Measurements from ENCODE around the gene YAE1.
"Not testable (repeated sequence)": the region's sequence is repeated elsewhere in the genome, so short reads cannot be mapped to it uniquely, and the experiment has no call there.

The YAE1 gene, protein sequence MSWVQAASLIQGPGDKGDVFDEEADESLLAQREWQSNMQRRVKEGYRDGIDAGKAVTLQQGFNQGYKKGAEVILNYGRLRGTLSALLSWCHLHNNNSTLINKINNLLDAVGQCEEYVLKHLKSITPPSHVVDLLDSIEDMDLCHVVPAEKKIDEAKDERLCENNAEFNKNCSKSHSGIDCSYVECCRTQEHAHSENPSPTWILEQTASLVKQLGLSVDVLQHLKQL

DNA sequence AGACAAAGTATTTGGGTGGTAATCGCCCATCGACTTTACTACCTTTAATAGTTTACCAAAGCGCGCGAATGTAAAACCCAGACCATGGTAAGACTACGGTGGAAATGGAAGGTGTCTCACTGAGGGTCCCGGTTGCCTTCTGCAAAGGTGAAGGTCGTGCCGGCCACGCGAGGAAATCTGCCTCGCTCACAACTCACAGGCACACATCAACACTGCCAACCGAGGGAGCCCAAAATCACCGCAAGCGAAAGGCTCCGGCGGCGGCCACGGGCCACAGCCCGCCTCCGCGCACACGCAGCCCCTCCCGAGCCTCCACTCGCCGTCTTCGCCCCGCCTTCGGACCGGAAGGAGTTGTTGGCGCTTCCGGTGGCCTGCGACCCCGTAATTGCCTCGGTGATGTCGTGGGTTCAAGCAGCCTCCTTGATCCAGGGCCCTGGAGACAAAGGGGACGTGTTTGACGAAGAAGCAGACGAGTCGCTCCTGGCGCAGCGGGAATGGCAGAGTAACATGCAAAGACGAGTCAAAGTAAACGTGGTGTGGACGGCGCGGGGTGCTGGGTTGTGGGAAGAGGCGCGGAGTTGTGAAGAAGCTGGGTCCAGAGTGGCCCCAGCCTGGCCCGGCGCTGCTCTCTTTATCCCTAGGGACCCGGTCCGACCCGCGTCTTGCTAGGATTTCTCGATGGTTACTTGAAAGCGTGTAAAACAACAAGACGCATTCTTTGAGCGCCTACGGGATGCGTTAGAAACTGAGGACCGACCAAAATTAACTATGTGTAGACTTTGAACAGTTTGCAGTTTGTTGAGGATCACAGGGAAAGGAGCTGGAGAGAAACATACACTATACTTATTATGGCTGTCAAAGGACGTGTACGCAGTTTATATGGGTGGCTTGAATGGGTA lies at the start of gene YAE1:
Gene YAE1 (plus strand): TSS at position 382 of the 899 bp plus-strand sequence. CDS start 15 bp downstream, at position 397.
- peak; percentile 65 for DNase-seq (ENCODE audit: low read depth)

DNA sequence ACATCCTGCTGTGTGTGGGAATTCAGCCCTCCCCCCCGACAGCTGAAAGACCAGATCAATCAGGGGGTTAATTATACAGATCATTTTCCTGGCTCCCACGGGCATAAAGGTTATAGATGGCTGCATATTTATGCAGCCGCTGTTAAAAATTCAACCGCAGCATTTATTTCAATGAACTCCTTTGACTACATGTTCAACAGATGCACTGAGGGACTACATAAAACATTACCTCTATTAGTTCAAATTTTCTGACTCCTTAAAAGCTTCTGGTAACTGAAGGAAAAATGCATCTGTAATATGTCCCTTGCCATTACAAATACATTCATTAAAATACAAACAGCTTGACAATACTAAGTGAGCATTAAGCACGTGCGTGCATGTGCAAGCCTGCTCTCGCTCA lies 49.7 kb upstream of the YAE1 start:
- no peak for DNase-seq (ENCODE audit: low read depth)

DNA sequence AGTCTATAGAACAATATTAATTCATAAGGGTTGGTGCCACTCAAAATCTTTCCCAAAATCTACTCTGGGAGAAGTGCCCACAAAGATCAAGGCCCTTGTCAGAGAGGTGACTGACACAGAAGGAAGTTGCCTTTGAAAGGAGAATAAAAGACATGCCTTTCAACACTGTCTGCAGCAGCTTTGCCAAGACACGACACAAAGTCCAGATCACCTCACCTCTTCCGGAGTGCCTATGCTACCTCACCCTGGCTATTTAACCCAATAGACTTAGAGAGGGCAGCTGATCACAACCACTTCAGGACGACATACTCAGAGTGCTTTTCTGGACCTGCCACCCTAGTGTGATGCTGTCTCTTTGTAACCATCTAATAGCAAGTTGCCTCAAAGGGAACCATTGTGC lies 49.0 kb upstream of the YAE1 start:
- DNase-seq (ENCODE audit: low read depth) = no peak

- DNase-seq (ENCODE audit: low read depth) = no peak
Observed at GRCh38 chr7:39525926-39526325, 40.3 kb upstream of the YAE1 start.

DNA sequence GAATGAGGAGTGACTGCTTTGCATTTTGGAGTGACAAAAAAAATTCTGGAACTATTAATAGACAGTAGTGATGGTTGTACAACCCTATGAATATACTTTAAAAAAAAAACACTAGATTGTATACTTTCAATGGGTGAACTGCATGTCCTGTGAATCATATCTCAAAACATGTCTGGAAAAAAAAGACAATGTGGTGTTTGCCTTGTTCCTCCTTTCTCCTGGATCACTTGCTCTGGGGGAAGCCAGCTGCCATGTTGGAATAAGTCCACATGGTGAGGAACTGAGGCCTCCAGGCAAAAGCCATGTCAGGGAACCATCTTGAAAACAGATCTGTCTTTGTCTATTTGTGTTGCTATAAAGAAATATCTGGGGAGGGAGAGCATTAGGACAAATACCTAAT lies 39.5 kb upstream of the YAE1 start:
- DNase-seq (ENCODE audit: low read depth) = no peak

GRCh38 chr7:39527296-39527695 lies 38.9 kb upstream of the YAE1 start:
- DNase-seq (ENCODE audit: low read depth) = no peak

GRCh38 chr7:39527951-39528350 lies 38.3 kb upstream of the YAE1 start:
- no peak for DNase-seq (ENCODE audit: low read depth)

GRCh38 chr7:39528849-39529248 lies 37.4 kb upstream of the YAE1 start:
- DNase-seq (ENCODE audit: low read depth) = no peak

DNA sequence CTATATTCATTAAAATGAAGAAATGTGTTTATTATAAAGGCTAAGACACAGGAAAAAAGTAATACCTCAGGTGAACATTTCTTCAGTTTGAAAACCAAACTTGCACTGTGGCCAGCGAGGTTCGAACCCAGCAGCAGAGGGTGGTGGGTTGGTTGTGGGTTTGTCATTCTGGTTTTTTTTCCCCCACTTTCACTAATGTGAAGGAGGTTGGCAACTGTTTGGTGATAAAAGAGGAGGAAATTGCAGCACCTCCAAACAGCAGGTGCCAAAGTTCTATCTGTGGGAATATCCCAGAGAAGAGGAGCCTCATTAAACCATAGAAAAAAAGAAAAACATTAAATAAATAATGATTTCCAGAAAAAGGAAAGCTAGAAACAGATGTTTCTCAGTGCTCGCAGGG lies 36.6 kb upstream of the YAE1 start:
- no peak for DNase-seq (ENCODE audit: low read depth)

- no peak for DNase-seq (ENCODE audit: low read depth)
Observed at GRCh38 chr7:39530971-39531370, 35.2 kb upstream of the YAE1 start.

DNA sequence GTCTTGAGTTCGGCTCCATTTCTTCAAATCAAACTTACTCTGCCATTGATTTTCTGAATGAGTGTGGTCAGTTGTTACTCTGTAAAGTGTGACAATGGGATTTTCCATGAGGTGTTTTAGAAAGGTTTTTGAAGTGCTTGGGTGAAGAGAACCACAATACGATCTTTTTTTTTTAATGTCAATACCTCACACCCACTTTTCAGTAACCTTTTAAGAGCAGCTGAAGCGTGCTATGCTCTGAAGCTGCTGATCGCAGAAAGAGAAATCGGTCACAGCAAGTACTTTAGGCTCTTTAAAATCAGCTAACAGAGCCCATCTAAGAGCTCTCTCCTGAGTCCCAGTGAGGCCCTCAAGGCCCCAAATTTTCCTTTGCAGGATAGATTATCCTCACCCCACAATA lies 34.4 kb upstream of the YAE1 start:
- DNase-seq (ENCODE audit: low read depth) = no peak

GRCh38 chr7:39532832-39533231 lies 33.4 kb upstream of the YAE1 start:
- no peak for DNase-seq (ENCODE audit: low read depth)

DNA sequence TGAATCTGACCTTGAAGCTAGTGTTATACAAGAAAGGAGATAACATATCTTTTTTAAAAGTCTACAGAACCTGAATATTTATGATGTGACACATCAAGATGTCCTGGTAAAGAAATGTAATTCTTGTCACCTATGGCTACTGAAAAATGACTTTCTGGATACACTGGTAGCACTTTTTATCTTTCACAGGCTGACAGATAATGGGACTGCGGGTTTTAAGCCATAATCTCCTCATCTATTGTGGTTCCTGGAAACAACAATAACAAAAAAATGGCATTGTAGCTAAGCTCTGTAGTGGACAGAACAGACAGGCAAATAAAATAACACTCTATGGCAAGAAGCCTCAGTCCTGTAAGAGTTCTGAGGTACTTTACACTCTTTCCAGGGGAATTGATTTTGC lies 31.6 kb upstream of the YAE1 start:
- no peak for DNase-seq (ENCODE audit: low read depth)

- DNase-seq (ENCODE audit: low read depth) = no peak
Observed at GRCh38 chr7:39535064-39535463, 31.1 kb upstream of the YAE1 start.

GRCh38 chr7:39535720-39536119 lies 30.5 kb upstream of the YAE1 start:
- no peak for DNase-seq (ENCODE audit: low read depth)

DNA sequence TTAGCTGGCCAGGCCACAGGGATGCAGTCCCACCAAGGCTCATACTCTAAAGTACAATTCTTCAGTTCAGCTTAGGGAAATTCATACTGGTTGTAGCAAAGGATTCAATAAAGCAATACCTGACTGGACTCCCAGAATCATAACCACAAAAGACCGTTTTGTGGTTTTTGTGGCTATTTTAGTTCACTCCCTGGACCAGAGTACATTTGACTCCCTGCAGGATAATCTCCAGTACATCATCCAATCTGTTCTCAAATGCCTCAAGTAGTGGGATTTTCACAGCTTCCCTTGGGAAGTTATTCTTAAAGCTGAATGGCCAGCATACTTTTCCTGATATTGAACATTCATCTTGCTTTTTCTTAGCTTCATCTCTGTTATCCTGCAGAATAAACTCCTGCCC lies 29.3 kb upstream of the YAE1 start:
- DNase-seq (ENCODE audit: low read depth) = no peak

GRCh38 chr7:39539816-39540215 lies 26.4 kb upstream of the YAE1 start:
- DNase-seq (ENCODE audit: low read depth) = no peak

- no peak for DNase-seq (ENCODE audit: low read depth)
Observed at GRCh38 chr7:39540320-39540719, 25.9 kb upstream of the YAE1 start.

- DNase-seq (ENCODE audit: low read depth) = no peak
Observed at GRCh38 chr7:39541511-39541910, 24.7 kb upstream of the YAE1 start.

DNA sequence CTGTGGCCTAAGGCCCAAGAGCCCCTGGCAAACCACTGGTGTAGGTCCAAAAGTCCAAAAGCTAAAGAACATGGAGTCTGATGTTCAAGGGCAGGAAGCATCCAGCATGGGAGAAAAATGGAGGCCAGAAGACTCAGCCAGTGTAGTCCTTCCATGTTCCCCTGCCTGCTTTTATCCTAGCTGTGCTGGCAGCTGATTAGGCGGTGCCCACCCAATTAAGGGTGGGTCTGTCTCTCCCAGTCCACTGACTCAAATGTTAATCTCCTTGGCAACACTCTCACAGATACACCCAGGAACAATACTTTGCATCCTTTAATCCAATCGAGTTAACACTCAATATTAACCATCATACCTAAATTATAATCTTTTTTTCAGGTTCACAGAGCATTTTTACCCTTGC lies 21.4 kb upstream of the YAE1 start:
- DNase-seq (ENCODE audit: low read depth) = not testable (repeated sequence)

- DNase-seq (ENCODE audit: low read depth) = no peak
Observed at GRCh38 chr7:39547336-39547735, 18.9 kb upstream of the YAE1 start.

DNA sequence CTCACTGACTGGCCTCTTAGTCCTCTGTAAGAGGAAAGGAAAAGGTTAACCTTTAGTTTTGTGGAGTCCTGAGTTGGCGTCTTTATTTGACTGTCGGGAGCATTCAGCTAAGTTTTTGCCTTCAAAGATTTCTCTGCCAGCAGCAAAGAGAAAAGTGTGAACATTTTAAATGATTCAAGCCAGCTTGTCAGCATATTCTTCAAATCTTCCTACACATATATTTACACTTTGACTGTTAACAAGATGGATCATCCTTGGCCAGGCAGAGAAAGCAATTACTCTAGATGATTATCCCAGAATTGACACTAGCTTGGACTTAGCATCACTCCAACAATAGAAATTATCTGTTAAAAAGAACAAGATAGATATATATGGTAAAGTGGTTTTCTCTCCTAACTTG lies 15.8 kb upstream of the YAE1 start:
- DNase-seq (ENCODE audit: low read depth) = no peak

GRCh38 chr7:39553436-39553835 lies 12.8 kb upstream of the YAE1 start:
- no peak for DNase-seq (ENCODE audit: low read depth)
